H1 (cell line): Measurements from ENCODE around the gene SEL1L. TPM values are rescaled to one million over a fixed set of nuclear protein-coding genes. Genes with fewer than 3 reads are reported as not detected.

Experiments
- CTCF ChIA-PET: fragments of 300-600 bp; sonication (Branson Sonifier 250); formaldehyde crosslinking; loops from one replicate; lab custom pipeline; 2021; ENCODE audit not compliant: partially characterized antibody; lab: Charles Lee
- POLR2A ChIA-PET: fragments of 300-600 bp; sonication (Branson Sonifier 250); formaldehyde crosslinking; loops from one replicate; lab custom pipeline; 2021; ENCODE audit warnings: inconsistent platforms; ENCODE audit not compliant: partially characterized antibody; lab: Charles Lee
- DNase-seq, 2 experiments: peaks; one replicate each; pipeline versions ENCODE4 v3.0.0 to v3.0.0-alpha.2; 2010 to 2022; ENCODE audit warnings: low spot score in 2 of 2, low read depth in 1 of 2, mixed read lengths in 1 of 2
- FAIRE-seq: peaks from 2 replicates; lab custom pipeline; 2011; peaks lifted over from hg19 to GRCh38; lab: Jason Lieb, UNC
- H2AFZ ChIP-seq: 2 replicates; pipeline ENCODE4 v1.8.1; 2012; ENCODE audit warnings: low read length, inconsistent platforms
- H2AK5ac ChIP-seq: 2 replicates; pipeline ENCODE4 v1.6.1; 2013; ENCODE audit warnings: low read depth, low read length
- H2BK120ac ChIP-seq: replicated peaks from 2 replicates; pipeline ENCODE3; 2013; ENCODE audit warnings: low read depth, low read length, inconsistent platforms
- H2BK12ac ChIP-seq: 2 replicates; pipeline ENCODE4 v1.6.1; 2013; ENCODE audit warnings: low read depth, low read length
- H2BK15ac ChIP-seq: 2 replicates; pipeline ENCODE4 v1.6.1; 2013; ENCODE audit warnings: low read length
- H2BK20ac ChIP-seq: 2 replicates; pipeline ENCODE4 v1.6.1; 2013; ENCODE audit warnings: low read length
- H2BK5ac ChIP-seq: 2 replicates; pipeline ENCODE4 v1.6.1; 2013; ENCODE audit warnings: low read depth, low read length
- H3K14ac ChIP-seq: 2 replicates; pipeline ENCODE4 v1.6.1; 2013; ENCODE audit warnings: inconsistent platforms; ENCODE audit not compliant: insufficient read length
- H3K18ac ChIP-seq: 2 replicates; pipeline ENCODE4 v1.6.1; 2013; ENCODE audit warnings: low read length; ENCODE audit errors: extremely low read depth
- H3K23ac ChIP-seq: 2 replicates; pipeline ENCODE4 v1.6.1; 2013; ENCODE audit warnings: inconsistent platforms; ENCODE audit not compliant: insufficient read length
- H3K23me2 ChIP-seq: 2 replicates; pipeline ENCODE4 v1.6.1; 2013; ENCODE audit warnings: low read depth, low read length
- H3K27ac ChIP-seq: 2 replicates; pipeline ENCODE4 v1.6.1; 2011; ENCODE audit warnings: low read depth, low read length, inconsistent platforms
- H3K27me3 ChIP-seq, 4 experiments: replicated peaks in 1 of 4; 1 replicate in 1 of 4; 2 replicates in 3 of 4; pipeline versions ENCODE4 v1.6.1 to v1.8.1; 2011 to 2013; ENCODE audit warnings: low read length in 3 of 4, mild to moderate bottlenecking in 3 of 4, inconsistent platforms in 2 of 4, mixed read lengths in 2 of 4, moderate library complexity in 1 of 4; ENCODE audit not compliant: control insufficient read depth in 3 of 4, insufficient read depth in 3 of 4; ENCODE audit errors: extremely low read depth in 1 of 4
- H3K36me3 ChIP-seq, 4 experiments: 2 replicates each; pipeline versions ENCODE4 v1.6.1 to v1.8.1; 2011 to 2013; ENCODE audit warnings: mild to moderate bottlenecking in 4 of 4, low read length in 3 of 4, moderate library complexity in 2 of 4, control low read depth in 1 of 4, inconsistent platforms in 1 of 4; ENCODE audit not compliant: insufficient read depth in 4 of 4, control insufficient read depth in 2 of 4
- H3K4ac ChIP-seq: replicated peaks from 2 replicates; pipeline ENCODE3; 2013; ENCODE audit warnings: low read length, low read depth, mixed read lengths, inconsistent platforms; ENCODE audit not compliant: insufficient read length
- H3K4me1 ChIP-seq, 4 experiments: replicated peaks in 1 of 4; 1 replicate in 1 of 4; 2 replicates in 3 of 4; pipeline versions ENCODE4 v1.6.1 to v1.8.1; 2011 to 2013; ENCODE audit warnings: low read length in 3 of 4, inconsistent platforms in 2 of 4, mixed read lengths in 1 of 4; ENCODE audit not compliant: insufficient read depth in 4 of 4, control insufficient read depth in 3 of 4
- H3K4me2 ChIP-seq, 2 experiments: 2 replicates each; pipeline versions ENCODE4 v1.6.1 to v1.8.1; 2011 to 2013; ENCODE audit warnings: low read depth in 2 of 2, low read length in 2 of 2, control low read depth in 1 of 2, inconsistent platforms in 1 of 2, mild to moderate bottlenecking in 1 of 2; ENCODE audit not compliant: insufficient read depth in 1 of 2
- H3K4me3 ChIP-seq, 4 experiments: fragments of 200-600, 300-600 bp in 1 of 4; sonication (generic), shearing (Covaris generic), sonication (Bioruptor Twin) in 1 of 4; 2 replicates each; pipeline versions ENCODE4 v1.5.1 to v1.8.1; 2011 to 2016; ENCODE audit warnings: low read length in 4 of 4, low read depth in 3 of 4, control low read depth in 2 of 4, inconsistent platforms in 2 of 4, mild to moderate bottlenecking in 2 of 4, mixed read lengths in 1 of 4, moderate library complexity in 1 of 4; ENCODE audit not compliant: insufficient read depth in 2 of 4; ENCODE audit errors: extremely low read depth in 1 of 4
- H3K56ac ChIP-seq: replicated peaks from 2 replicates; pipeline ENCODE3; 2013; ENCODE audit warnings: low read depth, mild to moderate bottlenecking, mixed read lengths, low read length, inconsistent platforms; ENCODE audit not compliant: insufficient read length
- H3K79me1 ChIP-seq: 2 replicates; pipeline ENCODE4 v1.6.1; 2013; ENCODE audit warnings: low read depth, low read length, control low read depth
- H3K79me2 ChIP-seq, 2 experiments: 2 replicates each; pipeline versions ENCODE4 v1.6.1 to v1.8.1; 2012 to 2013; ENCODE audit warnings: low read length in 2 of 2, mild to moderate bottlenecking in 2 of 2, inconsistent platforms in 1 of 2; ENCODE audit not compliant: insufficient read depth in 2 of 2, control insufficient read depth in 1 of 2
- H3K9ac ChIP-seq, 4 experiments: replicated peaks in 1 of 4; 1 replicate in 1 of 4; 2 replicates in 3 of 4; pipeline versions ENCODE4 v1.6.1 to v1.8.1; 2011 to 2013; ENCODE audit warnings: low read depth in 3 of 4, low read length in 3 of 4, control low read depth in 2 of 4, mild to moderate bottlenecking in 2 of 4, moderate library complexity in 2 of 4, inconsistent platforms in 1 of 4; ENCODE audit errors: extremely low read depth in 1 of 4
- H3K9me3 ChIP-seq, 2 experiments: 2 replicates each; pipeline versions ENCODE4 v1.6.1 to v1.8.1; 2012 to 2013; ENCODE audit warnings: mild to moderate bottlenecking in 2 of 2, moderate library complexity in 2 of 2, control low read depth in 1 of 2, inconsistent platforms in 1 of 2, low read depth in 1 of 2, low read length in 1 of 2, mixed read lengths in 1 of 2; ENCODE audit not compliant: insufficient read depth in 2 of 2
- H4K20me1 ChIP-seq, 2 experiments: replicated peaks in 1 of 2; 2 replicates each; pipeline versions ENCODE3 to v1.8.1; 2011 to 2013; ENCODE audit warnings: inconsistent platforms in 2 of 2, low read length in 2 of 2, mild to moderate bottlenecking in 1 of 2; ENCODE audit not compliant: insufficient read depth in 2 of 2, control insufficient read depth in 1 of 2
- H4K5ac ChIP-seq: 2 replicates; pipeline ENCODE4 v1.6.1; 2013; ENCODE audit warnings: low read length, low read depth, mixed read lengths, inconsistent platforms; ENCODE audit not compliant: insufficient read length
- H4K8ac ChIP-seq: 2 replicates; pipeline ENCODE4 v1.8.0; 2013; ENCODE audit warnings: mild to moderate bottlenecking, moderate library complexity, low read length, inconsistent platforms; ENCODE audit not compliant: insufficient read depth; ENCODE audit errors: extremely low read depth
- H4K91ac ChIP-seq: replicated peaks from 2 replicates; pipeline ENCODE3; 2013; ENCODE audit warnings: low read length, mixed read lengths, inconsistent platforms; ENCODE audit not compliant: insufficient read length
- ASH2L ChIP-seq: fragments of 200-600, 300-600 bp; sonication (generic); IDR thresholded peaks from one replicate; pipeline ENCODE4 v1.7.1; 2017; ENCODE audit warnings: low read length
- CEBPB ChIP-seq: IDR thresholded peaks from 2 replicates; pipeline ENCODE4 v1.6.1; 2012; ENCODE audit warnings: low read depth, low read length
- CTBP2 ChIP-seq: IDR thresholded peaks from 2 replicates; pipeline ENCODE4 v1.7.0; 2011; ENCODE audit warnings: borderline replicate concordance, mild to moderate bottlenecking, moderate library complexity, mixed read lengths, low read length; ENCODE audit not compliant: insufficient read depth, insufficient read length
- GTF2F1 ChIP-seq: IDR thresholded peaks from 2 replicates; pipeline ENCODE4 v1.6.1; 2012; ENCODE audit warnings: low read depth, low read length, improper control_type of control experiment, borderline replicate concordance
- KDM4A ChIP-seq: IDR thresholded peaks from one replicate; pipeline ENCODE4 v1.7.1; 2012; ENCODE audit warnings: low read depth, mild to moderate bottlenecking, moderate library complexity, low read length, inconsistent platforms; ENCODE audit not compliant: severe bottlenecking
- MAX ChIP-seq: IDR thresholded peaks from 2 replicates; pipeline ENCODE4 v1.6.1; 2012; ENCODE audit warnings: inconsistent platforms
- SIX5 ChIP-seq: IDR thresholded peaks from 2 replicates; pipeline ENCODE4 v1.6.1; 2011; ENCODE audit warnings: mild to moderate bottlenecking, low read depth, low read length
- SP1 ChIP-seq: IDR thresholded peaks from 2 replicates; pipeline ENCODE4 v1.6.1; 2011; ENCODE audit warnings: low read depth, low read length
- YY1 ChIP-seq: IDR thresholded peaks from 2 replicates; pipeline ENCODE4 v1.6.1; 2011; ENCODE audit warnings: low read depth, mild to moderate bottlenecking, low read length
- ZNF274 ChIP-seq: IDR thresholded peaks from 2 replicates; pipeline ENCODE4 v1.7.0; 2012; ENCODE audit warnings: low read length, borderline replicate concordance; ENCODE audit errors: extremely low read depth
- WGBS, 2 experiments: shearing (Covaris generic) in 1 of 2; methylation state at CpG; one replicate each; pipeline versions ENCODE4 v1.1.6 to v1.1.7; 2013 to 2015; ENCODE audit warnings: low lambda C conversion rate in 2 of 2, mixed read lengths in 2 of 2, inconsistent platforms in 1 of 2, low coverage in 1 of 2, missing lambda C conversion rate in 1 of 2; ENCODE audit not compliant: insufficient replicate concordance in 2 of 2, insufficient coverage in 1 of 2, insufficient read length in 1 of 2; ENCODE audit errors: extremely low coverage in 1 of 2, missing lambda C conversion rate in 1 of 2; 5-methylcytosine and 5-hydroxymethylcytosine counted together
- polyA plus RNA-seq, 7 experiments: library from polyadenylated mRNA; depleted of rRNA in 3 of 7; stranded (reverse) in 5 of 7; unstranded in 2 of 7; fragments of >200 nt in 5 of 7; fragments of 200-250 nt in 2 of 7; gene quantifications; 1 replicate in 5 of 7; 2 replicates in 1 of 7; 4 replicates in 1 of 7; pipeline versions ENCODE4 v1.2.1 to v1.2.3, GENCODE V29; 2011 to 2013; ENCODE audit warnings: missing spikeins in 2 of 7, mixed read lengths in 2 of 7
- total RNA-seq: library from RNA; stranded (reverse); fragmentation: NEBNext Ultra II Directional; extraction: Animal tissue kit (Norgen Biotek cat#: 25700); gene quantifications from 2 replicates; pipeline ENCODE4 v1.2.1, GENCODE V29; 2021

The SEL1L gene
- total and polyA plus RNA-seq, 2 of the 8 experiments (the other 6 are each of a cell fraction or from before 2014, with no cell fraction given): 4.3 to 34.9 TPM

GRCh38 chr14:81435391-81436295 is 98.0 kb downstream of the SEL1L start:
- H3K4ac ChIP-seq: no peak overlapping the region
- H3K27me3 ChIP-seq: peaks cover 1 to 14% (median 9%) of the 10 kb centered on the region in 4 experiments; a peak in 6 of 7 replicates
- no peak overlapping the region for H2BK12ac ChIP-seq
- no peak overlapping the region for H3K56ac ChIP-seq
- peaks cover 7 to 19% (median 13%) of the 10 kb centered on the region in 4 experiments for H3K4me1 ChIP-seq
- no peak for FAIRE-seq
- peak overlapping the region; percentile 74 to 98 for H3K4me2 ChIP-seq
- H3K36me3 ChIP-seq: no peaks in the 10 kb centered on the region; a peak in 1 of 8 replicates
- H2BK20ac ChIP-seq: no peak overlapping the region
- H3K18ac ChIP-seq: peak overlapping the region; percentile 62; the same call in 1 of the 2 replicates
- peak overlapping the region; percentile 50 to 86 (median 75) for H3K4me3 ChIP-seq
- H2BK120ac ChIP-seq: no peak overlapping the region
- no peak overlapping the region for H3K14ac ChIP-seq
- H3K23ac ChIP-seq: no peak overlapping the region
- H3K79me2 ChIP-seq: peaks cover 0 to 42% of the 10 kb centered on the region in 2 experiments; a peak in 2 of 4 replicates
- H2AK5ac ChIP-seq: no peak overlapping the region
- peaks cover 0 to 2% of the 10 kb centered on the region in 2 experiments for H4K20me1 ChIP-seq
- WGBS, 2 experiments: 3% methylated on average over 42 of the region's 73 CpGs; no CpG with 5 or more reads in 1 of the 2 experiments
- no peaks in the 10 kb centered on the region for H3K9me3 ChIP-seq
- POLR2A ChIA-PET: interaction anchor here (0.7 to 2.2 kb wide), 13 partner anchors 11 to 218 kb away, joined by 3 to 12 read pairs (median 3); partner anchors contain the start of gene GTF2A1
- H4K8ac ChIP-seq: peak overlapping the region; percentile 37; the same call in 1 of the 2 replicates
- no peak overlapping the region for H3K27ac ChIP-seq
- peak overlapping the region; percentile 25 to 68 (median 52); a peak in 6 of 7 replicates for H3K9ac ChIP-seq
- H4K5ac ChIP-seq: no peak overlapping the region
- no peak overlapping the region for H2AFZ ChIP-seq
- no peak overlapping the region for H2BK5ac ChIP-seq
- H3K23me2 ChIP-seq: peaks cover 13% of the 10 kb centered on the region
- CTCF ChIA-PET: interaction anchor here (0.7 to 2.7 kb wide), 14 partner anchors 8 to 264 kb away, joined by 3 to 13 read pairs (median 4); no protein-coding TSS in a partner anchor
- DNase-seq: peak in 1 of 2 experiments; percentile 79
- peak overlapping the region; percentile 36 for H4K91ac ChIP-seq
- H3K79me1 ChIP-seq: peaks cover 7% of the 10 kb centered on the region; the same call in 1 of the 2 replicates
- H2BK15ac ChIP-seq: no peak overlapping the region
- peak; percentile 52 for TF ChIP-seq ASH2L
- no peak for TF ChIP-seq SP1
- TF ChIP-seq CEBPB: no peak
- no peak; the same call in 1 of the 2 replicates for TF ChIP-seq MAX
- no peak for TF ChIP-seq YY1
- peak; percentile 67 for TF ChIP-seq KDM4A
- TF ChIP-seq CTBP2: no peak
- TF ChIP-seq GTF2F1: no peak
- no peak for TF ChIP-seq SIX5
- TF ChIP-seq ZNF274: no peak
